COR-L47 (cell line): ENCODE results near the gene GUF1.
"Not testable (repeated sequence)": the region's sequence is repeated elsewhere in the genome, so short reads cannot be mapped to it uniquely, and the experiment has no call there.

Source experiments
- DNase-seq: peaks from one replicate; lab custom pipeline; 2025; lab: John Stamatoyannopoulos, UW

GUF1 gene

GRCh38 chr4:44704673-44705072, 26.5 kb downstream of the GUF1 start:
- DNase-seq, result no peak

DNA sequence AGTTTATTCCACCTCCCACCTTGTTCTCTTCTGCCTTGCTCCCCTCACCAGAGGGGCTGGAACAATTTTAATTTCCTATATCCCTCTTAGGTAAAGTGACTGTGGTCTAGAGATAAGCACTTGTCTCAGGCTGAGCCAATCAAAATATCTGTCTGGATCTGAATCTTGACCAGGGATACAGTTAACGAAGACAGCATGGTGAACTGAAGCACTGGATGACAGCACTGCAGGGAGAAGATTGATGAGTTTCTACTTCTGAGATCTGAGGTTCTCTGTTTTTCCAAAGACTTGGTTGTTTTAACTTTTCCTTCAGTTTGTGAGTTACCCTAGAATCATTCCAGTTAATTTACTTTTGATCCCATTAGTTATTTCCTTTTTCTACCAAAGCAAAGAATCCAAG, 34.9 kb downstream of the GUF1 start:
- no peak for DNase-seq

DNA sequence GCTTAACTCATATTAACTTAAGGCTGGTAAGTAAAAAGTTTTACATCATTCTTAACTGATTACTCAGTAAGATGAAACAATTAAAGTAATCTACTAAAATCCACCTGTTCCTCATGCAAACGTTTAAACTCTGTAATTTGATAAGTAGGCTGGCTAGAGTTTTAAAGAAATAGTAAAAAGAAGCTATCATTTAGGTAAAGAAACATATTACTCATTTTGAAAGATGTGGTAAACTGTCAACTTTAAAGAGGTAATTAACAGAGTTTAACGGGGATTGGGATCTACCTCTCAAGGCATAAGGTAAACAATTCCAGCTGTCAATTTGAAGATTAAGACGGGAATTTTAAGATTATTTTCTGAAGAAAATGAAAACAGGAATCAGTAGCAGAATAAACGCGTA, 38.4 kb downstream of the GUF1 start:
- DNase-seq, result no peak

DNA sequence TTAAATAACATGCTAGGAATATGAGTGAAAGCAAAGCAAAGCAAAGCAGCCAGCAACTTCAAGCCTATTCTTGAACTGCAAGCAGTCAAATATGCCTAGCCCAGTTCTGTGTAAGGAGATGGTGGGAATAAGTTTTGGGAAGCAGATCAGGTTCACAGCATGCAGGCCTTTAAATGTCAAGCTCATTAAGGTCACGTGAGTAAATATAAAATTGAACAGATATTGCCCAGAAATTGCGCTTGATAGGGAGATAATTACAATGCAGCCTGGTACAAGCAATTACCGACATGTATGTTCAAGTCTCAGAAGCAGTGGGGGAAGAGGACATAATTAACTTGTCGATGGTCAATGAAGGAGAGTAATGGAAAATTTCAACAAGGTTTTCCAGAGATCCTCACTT, 42.2 kb downstream of the GUF1 start:
- peak; percentile 89 for DNase-seq

GRCh38 chr4:44722001-44722400, 43.8 kb downstream of the GUF1 start:
- no peak for DNase-seq

DNA sequence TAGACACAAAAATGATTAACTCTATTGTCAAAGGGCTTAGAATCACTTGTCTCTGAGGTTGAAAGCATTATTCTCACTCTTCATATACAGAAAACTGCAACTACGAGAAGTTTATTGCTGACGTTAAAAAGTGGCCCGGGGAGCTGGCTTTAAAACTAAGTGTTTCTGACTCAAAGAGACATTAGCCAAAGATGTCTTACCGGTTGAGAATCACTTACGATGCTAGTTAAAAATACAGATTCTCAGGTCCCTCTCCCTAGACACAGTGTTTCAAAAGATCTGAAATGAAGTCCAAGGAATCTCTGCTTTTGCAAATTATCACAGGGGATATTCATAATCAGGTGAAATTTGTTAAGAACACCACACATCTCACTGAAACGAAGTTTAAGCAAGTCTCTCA, 46.9 kb downstream of the GUF1 start:
- DNase-seq, result peak; percentile 23

- no peak for DNase-seq
Measured at GRCh38 chr4:44725726-44726037, 47.5 kb downstream of the GUF1 start.

DNA sequence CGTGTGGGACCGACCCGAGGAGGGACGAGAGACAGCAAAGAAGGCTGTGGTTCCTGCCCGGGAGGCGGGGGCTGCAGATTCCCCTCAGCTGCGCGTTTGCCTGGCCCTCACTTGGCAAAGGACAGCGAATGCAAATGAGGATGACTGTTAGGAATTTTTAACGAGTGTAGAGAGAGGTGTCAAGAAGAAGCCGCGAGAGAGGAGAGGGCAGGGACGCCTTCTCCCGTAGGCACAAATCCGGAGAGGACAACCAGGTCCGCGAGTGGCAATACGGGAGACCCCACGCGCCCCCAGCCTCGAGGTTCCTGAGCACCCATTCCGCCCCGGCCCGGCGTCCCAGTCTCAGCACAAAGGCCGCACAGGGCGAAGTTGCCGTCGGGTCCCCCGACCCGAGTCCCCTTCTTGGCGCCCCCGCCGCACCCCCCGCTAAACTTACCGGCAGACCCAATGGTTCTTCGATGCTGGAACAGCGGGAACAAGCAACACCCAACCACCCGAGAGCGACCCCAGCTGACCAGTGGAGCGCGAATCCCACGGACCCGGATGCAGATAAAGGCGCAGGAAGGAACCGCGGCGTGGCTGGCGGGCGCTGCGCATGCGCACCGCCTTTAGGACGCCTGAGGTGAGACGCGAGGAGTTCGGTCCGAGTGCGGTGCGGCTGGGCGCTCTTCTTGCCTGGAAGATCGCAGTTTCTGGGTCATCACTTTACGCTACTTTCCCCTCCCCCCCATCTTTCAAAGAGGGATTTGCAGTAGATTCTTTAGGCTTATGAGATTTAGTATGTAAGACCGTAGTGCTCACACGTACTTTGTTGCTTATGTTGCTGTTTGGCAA, 48.0 kb downstream of the GUF1 start, which contains the start of gene GNPDA2:
TSS of gene GNPDA2 (minus strand) at position 519 of the 834 bp plus-strand sequence. CDS start 4,349 bp downstream, outside the sequence.
- DNase-seq, result peak; percentile 94

- no peak for DNase-seq
Measured at GRCh38 chr4:44727471-44727870, 49.3 kb downstream of the GUF1 start.

- DNase-seq, result not testable (repeated sequence)
Measured at GRCh38 chr4:44728694-44729093, 50.5 kb downstream of the GUF1 start.

GRCh38 chr4:44736900-44737299, 58.7 kb downstream of the GUF1 start:
- no peak for DNase-seq

DNA sequence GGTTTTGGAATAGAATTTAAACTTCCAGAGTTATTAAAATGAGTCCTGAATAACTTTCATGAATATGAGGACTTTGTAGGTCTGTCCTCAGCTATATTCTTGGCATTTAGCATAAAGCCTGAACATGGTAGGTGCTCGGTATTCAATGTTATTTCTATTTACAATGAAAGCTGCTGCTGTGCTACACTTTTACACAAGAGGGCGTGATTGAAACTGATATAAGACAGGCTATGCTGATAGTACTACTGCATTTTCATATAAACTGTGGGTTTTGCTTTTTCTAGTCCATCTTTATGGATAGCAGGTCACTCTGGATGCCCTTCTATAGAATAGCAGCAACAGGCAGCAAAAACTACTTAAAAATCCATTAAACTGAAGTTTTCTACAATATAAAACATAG, 60.4 kb downstream of the GUF1 start:
- no peak for DNase-seq

DNA sequence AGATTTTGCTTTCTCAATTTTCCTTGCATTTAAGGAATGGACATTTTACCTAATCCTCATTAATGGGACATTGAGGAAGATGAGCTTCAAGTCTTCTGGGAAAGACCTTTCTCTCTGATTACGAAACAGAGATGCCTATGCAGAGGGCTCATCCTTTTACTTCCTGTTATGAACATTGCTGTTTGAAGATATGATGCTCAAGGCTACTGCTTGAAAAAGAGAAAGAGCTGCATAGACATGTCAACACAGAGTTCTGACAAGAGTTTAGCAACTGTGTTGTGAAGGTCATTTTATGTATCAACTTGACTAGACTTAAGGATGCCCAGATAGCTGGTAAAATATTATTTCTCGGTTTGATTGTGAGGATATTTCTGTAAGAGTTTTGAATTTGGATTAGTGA, 62.0 kb downstream of the GUF1 start:
- no peak for DNase-seq
